Testis (tissue), 2 donors: ENCODE data around the gene PRR5L.

Experiments
- CTCF ChIP-seq, 3 experiments: fragments of 450-650 bp in 2 of 3; fragments of 200-600 bp in 1 of 3; sonication (generic) in 1 of 3; IDR thresholded peaks; one replicate each; pipeline ENCODE4 v1.5.1; 2016 to 2019; ENCODE audit warnings: antibody characterized with exemption in 3 of 3, mild to moderate bottlenecking in 2 of 3, moderate library complexity in 1 of 3
- POLR2A ChIP-seq: fragments of 450-650 bp; IDR thresholded peaks from one replicate; pipeline ENCODE4 v1.6.1; 2017; ENCODE audit warnings: antibody characterized with exemption, mild to moderate bottlenecking, moderate library complexity

GRCh38 chr11:36436589-36436988, 140.5 kb downstream of the PRR5L start:
- no peak for TF ChIP-seq CTCF (IDR thresholded peaks at IDR 0.05)
- no peak for TF ChIP-seq POLR2A
